ENCODE measurements around the gene KRT74.
"Not testable (repeated sequence)": the region's sequence is repeated elsewhere in the genome, so short reads cannot be mapped to it uniquely, and the experiment has no call there.

The KRT74 gene

GRCh38 chr12:52603314-52603713 is 29.7 kb upstream of the KRT74 start:
- no peak for DNase-seq (ENCODE audit: low read depth, low spot score)

GRCh38 chr12:52602552-52602951 is 28.9 kb upstream of the KRT74 start:
- DNase-seq (ENCODE audit: low read depth, low spot score) = no peak

GRCh38 chr12:52601671-52602070 is 28.0 kb upstream of the KRT74 start:
- DNase-seq (ENCODE audit: low read depth, low spot score) = no peak

GRCh38 chr12:52600941-52601481 is 27.4 kb upstream of the KRT74 start, which contains the start of gene KRT72:
TSS of gene KRT72 (minus strand) at chr12:52601463. CDS start at chr12:52601452, 11 bp downstream.
- no peak for DNase-seq (ENCODE audit: low read depth, low spot score)

GRCh38 chr12:52600475-52600874 is 26.8 kb upstream of the KRT74 start:
- DNase-seq (ENCODE audit: low read depth, low spot score) = no peak

GRCh38 chr12:52600071-52600470 is 26.4 kb upstream of the KRT74 start:
- DNase-seq (ENCODE audit: low read depth, low spot score) = no peak

- no peak for DNase-seq (ENCODE audit: low read depth, low spot score)
These were observed 25.3 kb upstream of the KRT74 start for GRCh38 chr12:52598966-52599365.

GRCh38 chr12:52594237-52594636 is 20.6 kb upstream of the KRT74 start:
- DNase-seq (ENCODE audit: low read depth, low spot score) = not testable (repeated sequence)

- no peak for DNase-seq (ENCODE audit: low read depth, low spot score)
These were observed 17.9 kb upstream of the KRT74 start for GRCh38 chr12:52591521-52591920.

- DNase-seq (ENCODE audit: low read depth, low spot score) = no peak
These were observed 16.4 kb upstream of the KRT74 start for GRCh38 chr12:52590021-52590420.

- DNase-seq (ENCODE audit: low read depth, low spot score) = no peak
These were observed 13.9 kb upstream of the KRT74 start for GRCh38 chr12:52587563-52587962.

GRCh38 chr12:52585946-52586345 is 12.3 kb upstream of the KRT74 start:
- DNase-seq (ENCODE audit: low read depth, low spot score) = no peak

GRCh38 chr12:52585066-52585465 is 11.4 kb upstream of the KRT74 start:
- no peak for DNase-seq (ENCODE audit: low read depth, low spot score)

GRCh38 chr12:52584156-52584682 is 10.6 kb upstream of the KRT74 start:
- DNase-seq (ENCODE audit: low read depth, low spot score) = no peak

- peak; percentile 49 for DNase-seq (ENCODE audit: low read depth, low spot score)
These were observed 9.4 kb upstream of the KRT74 start for GRCh38 chr12:52582971-52583456.

- DNase-seq (ENCODE audit: low read depth, low spot score) = no peak
These were observed 8.8 kb upstream of the KRT74 start for GRCh38 chr12:52582486-52582885.

GRCh38 chr12:52581481-52581880 is 7.8 kb upstream of the KRT74 start:
- no peak for DNase-seq (ENCODE audit: low read depth, low spot score)

GRCh38 chr12:52581066-52581465 is 7.4 kb upstream of the KRT74 start:
- no peak for DNase-seq (ENCODE audit: low read depth, low spot score)

GRCh38 chr12:52580496-52580895 is 6.9 kb upstream of the KRT74 start:
- no peak for DNase-seq (ENCODE audit: low read depth, low spot score)

- no peak for DNase-seq (ENCODE audit: low read depth, low spot score)
These were observed 6.1 kb upstream of the KRT74 start for GRCh38 chr12:52579468-52580465.

- DNase-seq (ENCODE audit: low read depth, low spot score) = no peak
These were observed 4.8 kb upstream of the KRT74 start for GRCh38 chr12:52578469-52578868.

- DNase-seq (ENCODE audit: low read depth, low spot score) = no peak
These were observed 3.7 kb upstream of the KRT74 start for GRCh38 chr12:52577316-52577715.

- DNase-seq (ENCODE audit: low read depth, low spot score) = no peak
These were observed 2.3 kb upstream of the KRT74 start for GRCh38 chr12:52575948-52576347.
